ENCODE results near the gene COL20A1.
"Not testable (repeated sequence)": the region's sequence is repeated elsewhere in the genome, so short reads cannot be mapped to it uniquely, and the experiment has no call there.

COL20A1 gene

DNA sequence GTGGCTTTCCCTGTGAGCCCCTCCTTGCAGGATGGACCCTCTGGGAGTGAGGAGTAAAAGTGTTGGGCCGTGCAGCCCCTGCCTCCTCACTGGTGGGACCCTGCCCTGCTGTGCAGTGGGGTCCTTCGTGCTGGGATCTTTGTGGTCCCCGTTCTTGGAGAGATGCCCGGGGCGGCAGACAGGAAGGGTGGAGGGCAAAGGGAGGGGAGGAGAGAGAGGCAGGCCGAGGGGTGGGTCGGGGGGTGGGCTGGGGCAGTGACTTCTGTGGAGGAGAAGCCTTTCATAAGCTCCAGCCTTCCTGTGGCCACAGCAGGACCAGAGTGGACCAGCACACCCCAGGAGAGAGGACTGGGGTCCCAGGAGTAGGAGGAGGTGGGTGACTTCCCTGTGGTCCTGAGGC is at the start of gene COL20A1:
Gene COL20A1 (plus strand): TSS at position 283 of the 400 bp plus-strand sequence. CDS start 1,922 bp downstream, outside the sequence.
- TF ChIP-seq ZNF274 (IDR thresholded peaks at IDR 0.05; ENCODE audit: low read depth, low read length): no peak
- no peak within 1 kb of the TSS for H3K4me3 ChIP-seq (ENCODE audit: low read length)

- no peak for TF ChIP-seq ZNF274 (IDR thresholded peaks at IDR 0.05; ENCODE audit: low read depth, low read length)
- H3K4me3 ChIP-seq (ENCODE audit: low read length): no peak overlapping the region
These were observed 49.3 kb upstream of the COL20A1 start for GRCh38 chr20:63243604-63244247.

DNA sequence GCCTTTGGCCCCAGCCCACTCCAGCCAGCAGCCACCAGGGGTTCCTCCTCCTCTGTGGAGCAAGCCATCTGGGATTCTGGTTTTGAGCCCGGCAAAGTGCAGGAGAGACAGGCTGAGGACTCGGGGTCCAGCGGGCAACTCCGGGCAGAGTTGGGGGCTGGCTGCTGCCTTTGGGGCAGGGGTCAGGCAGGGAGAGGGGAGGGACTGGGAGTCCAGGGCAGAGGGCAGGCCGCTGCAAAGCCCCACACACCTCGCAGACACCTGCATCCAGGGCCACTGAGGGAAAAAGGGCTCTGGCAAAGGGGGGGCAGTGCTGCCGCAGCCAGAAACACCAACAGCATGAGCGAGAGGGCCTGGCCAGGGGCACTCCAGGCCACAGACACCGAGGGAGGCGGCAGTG is 48.5 kb upstream of the COL20A1 start:
- no peak for TF ChIP-seq ZNF274 (IDR thresholded peaks at IDR 0.05; ENCODE audit: low read depth, low read length)
- no peak overlapping the region for H3K4me3 ChIP-seq (ENCODE audit: low read length)

DNA sequence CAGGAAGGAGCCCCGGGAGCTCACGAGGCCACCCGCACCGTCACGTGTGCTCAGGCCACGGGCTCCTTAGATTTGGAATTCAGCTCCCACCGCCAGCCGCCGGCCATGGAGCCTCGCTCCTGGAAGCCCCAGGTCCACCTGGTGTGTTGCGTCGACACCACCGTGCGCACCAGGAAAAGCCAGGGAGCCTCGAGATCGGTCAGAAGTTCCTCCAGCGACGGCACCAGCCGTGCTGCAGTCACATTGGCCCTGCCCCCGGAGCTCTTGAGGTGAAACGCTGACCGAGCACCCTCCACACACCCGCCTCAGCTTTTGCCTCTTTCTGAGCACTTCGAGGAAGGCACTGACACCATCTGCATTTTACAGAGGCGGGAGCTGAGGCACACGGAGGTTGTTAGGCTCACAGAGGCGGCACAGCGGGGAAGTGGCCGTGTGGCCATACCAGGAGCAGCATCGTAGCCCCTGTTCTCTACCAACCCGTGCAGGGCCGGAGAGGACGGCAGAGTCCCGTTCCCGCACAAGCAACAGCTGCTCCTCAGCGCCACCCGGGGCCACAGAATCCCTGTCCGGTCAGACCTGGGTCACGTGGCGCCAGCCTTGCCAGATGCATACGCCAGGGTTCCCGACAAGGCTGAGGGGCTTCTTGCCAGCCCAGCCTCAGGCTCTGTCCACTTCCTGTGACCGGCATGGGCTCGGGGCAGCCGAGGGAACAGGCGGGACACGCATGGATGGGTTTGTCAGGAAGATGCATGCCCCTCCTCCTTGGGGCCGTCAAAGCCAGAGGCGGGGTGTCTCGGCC is 46.3 kb upstream of the COL20A1 start:
- TF ChIP-seq ZNF274 (IDR thresholded peaks at IDR 0.05; ENCODE audit: low read depth, low read length): no peak
- H3K4me3 ChIP-seq (ENCODE audit: low read length): no peak overlapping the region

GRCh38 chr20:63247671-63248228 is 45.2 kb upstream of the COL20A1 start:
- TF ChIP-seq ZNF274 (IDR thresholded peaks at IDR 0.05; ENCODE audit: low read depth, low read length): no peak

DNA sequence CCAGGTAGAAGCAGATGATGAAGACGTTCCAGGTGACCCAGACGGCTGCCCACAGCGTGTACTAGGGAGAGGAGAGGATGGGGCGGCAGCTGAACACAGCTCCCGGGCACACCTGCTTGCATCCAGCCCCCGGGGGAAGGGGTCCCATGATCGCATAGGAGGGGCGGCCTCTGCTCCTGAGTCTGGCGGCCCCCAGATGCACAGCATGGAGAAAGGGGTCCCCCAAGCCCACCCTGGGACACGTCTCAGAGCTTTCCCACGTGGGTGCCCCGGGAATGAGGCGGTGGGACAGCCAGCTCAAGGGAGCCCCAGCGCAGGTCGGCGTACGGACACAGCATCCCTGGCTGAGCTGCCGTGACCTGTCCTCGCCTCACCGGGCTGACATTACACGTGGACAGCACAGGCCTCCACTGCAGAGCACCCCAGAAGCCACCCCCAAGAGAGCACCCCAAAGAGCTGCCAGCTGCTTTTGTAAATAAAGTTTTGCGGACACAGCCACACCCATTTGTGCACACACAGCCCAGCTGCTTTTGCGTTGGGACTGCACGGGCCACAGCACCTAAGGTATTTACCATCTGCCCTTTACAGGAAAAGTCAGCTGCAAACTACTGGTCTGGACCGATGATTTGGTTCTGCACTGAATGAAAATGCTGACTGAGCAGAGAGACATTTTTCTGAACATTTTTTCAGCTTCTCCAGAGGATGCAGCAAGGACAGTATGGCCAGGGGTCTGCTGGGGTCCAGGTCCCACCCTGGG is 44.0 kb upstream of the COL20A1 start:
- no peak for TF ChIP-seq ZNF274 (IDR thresholded peaks at IDR 0.05; ENCODE audit: low read depth, low read length)

More at GRCh38 chr20:63247671-63248228, 45.2 kb upstream of the COL20A1 start:
- H3K4me3 ChIP-seq (ENCODE audit: low read length): no peak overlapping the region

GRCh38 chr20:63249891-63250290 is 43.1 kb upstream of the COL20A1 start:
- no peak overlapping the region for H3K4me3 ChIP-seq (ENCODE audit: low read length)
- TF ChIP-seq ZNF274 (IDR thresholded peaks at IDR 0.05; ENCODE audit: low read depth, low read length): no peak

More for the DNA sequence above, 44.0 kb upstream of the COL20A1 start:
- no peak overlapping the region for H3K4me3 ChIP-seq (ENCODE audit: low read length)

GRCh38 chr20:63251350-63251749 is 41.6 kb upstream of the COL20A1 start:
- H3K4me3 ChIP-seq (ENCODE audit: low read length): not testable (repeated sequence)

- TF ChIP-seq ZNF274 (IDR thresholded peaks at IDR 0.05; ENCODE audit: low read depth, low read length): no peak
- H3K4me3 ChIP-seq (ENCODE audit: low read length): no peak overlapping the region
These were observed 40.7 kb upstream of the COL20A1 start for GRCh38 chr20:63252284-63252711.

GRCh38 chr20:63253065-63253437 is 39.9 kb upstream of the COL20A1 start:
- no peak overlapping the region for H3K4me3 ChIP-seq (ENCODE audit: low read length)
- TF ChIP-seq ZNF274 (IDR thresholded peaks at IDR 0.05; ENCODE audit: low read depth, low read length): no peak

DNA sequence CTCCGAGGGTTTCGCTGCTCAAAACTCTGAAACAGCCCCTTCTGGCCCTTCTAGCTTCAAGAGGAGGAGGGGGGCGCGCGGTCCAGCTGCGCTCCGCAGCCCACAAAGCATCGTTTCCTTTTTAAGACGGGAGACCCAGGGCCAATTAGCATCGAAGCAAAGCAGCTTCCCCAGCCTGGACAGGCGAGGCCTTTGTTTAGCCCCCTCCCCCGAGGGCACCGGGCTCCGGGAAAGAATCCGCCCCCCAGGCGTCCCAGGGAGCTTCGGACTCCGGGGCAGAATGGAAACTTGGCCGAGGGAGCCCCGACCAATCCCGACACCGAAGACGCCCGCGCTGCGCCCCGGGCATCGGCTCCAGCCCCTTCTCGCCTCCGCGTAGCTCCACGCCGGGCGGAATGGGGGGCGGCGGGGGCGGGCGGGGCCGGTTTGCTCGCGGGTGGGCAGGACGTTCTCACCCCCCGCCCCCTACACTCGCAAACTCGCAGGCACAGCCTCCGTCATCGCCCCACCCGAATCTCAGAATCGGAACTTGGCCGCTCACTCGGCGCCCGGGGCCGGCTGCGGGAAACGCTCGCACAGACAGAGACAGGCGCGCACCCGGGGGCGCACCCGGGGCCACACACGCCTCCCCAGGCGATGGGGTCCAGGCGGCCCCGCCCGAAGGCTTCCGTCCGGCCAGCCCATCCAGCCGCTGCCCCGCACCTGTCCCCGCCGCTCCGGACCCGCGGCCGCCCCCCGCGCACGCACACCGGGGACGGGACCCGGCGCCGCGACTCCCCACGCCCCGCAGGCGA is 39.4 kb upstream of the COL20A1 start:
- no peak overlapping the region for H3K4me3 ChIP-seq (ENCODE audit: low read length)
- no peak for TF ChIP-seq ZNF274 (IDR thresholded peaks at IDR 0.05; ENCODE audit: low read depth, low read length)

DNA sequence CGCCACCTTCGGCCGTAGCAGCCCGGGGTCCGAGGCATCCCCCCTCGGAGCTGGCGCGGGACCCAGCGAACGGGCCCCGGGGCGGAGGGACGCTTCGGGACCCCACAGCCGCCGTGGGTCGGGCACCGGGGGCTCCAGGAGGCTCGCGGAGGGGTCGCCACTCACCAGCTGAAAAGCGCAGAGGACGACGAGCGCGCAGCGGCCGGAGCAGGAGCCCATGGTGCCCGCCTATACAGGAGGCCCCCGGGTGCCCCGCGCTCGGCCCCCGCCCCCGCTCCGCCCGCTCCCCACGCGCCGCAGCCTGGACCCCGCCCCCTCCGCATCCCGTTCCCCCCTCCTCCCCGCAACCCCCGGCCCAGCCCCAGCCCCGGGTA is 38.8 kb upstream of the COL20A1 start, which contains the start of gene NKAIN4:
Gene NKAIN4 (minus strand): TSS at position 232 of the 374 bp plus-strand sequence. CDS start 13 bp downstream, at position 219.
- no peak for TF ChIP-seq ZNF274 (IDR thresholded peaks at IDR 0.05; ENCODE audit: low read depth, low read length)
- no peak within 1 kb of the TSS for H3K4me3 ChIP-seq (ENCODE audit: low read length)

- no peak overlapping the region for H3K4me3 ChIP-seq (ENCODE audit: low read length)
- no peak for TF ChIP-seq ZNF274 (IDR thresholded peaks at IDR 0.05; ENCODE audit: low read depth, low read length)
These were observed 38.2 kb upstream of the COL20A1 start for GRCh38 chr20:63254606-63255384.

All from GM08714 (cell line).